ENCODE measurements around the gene AGPAT4. TPM values are rescaled to one million over a fixed set of nuclear protein-coding genes. Genes with fewer than 3 reads are reported as not detected.
A peak's percentile ranks its signal among the peaks of the same experiment; 100 is the strongest.

The AGPAT4 gene
- total RNA-seq, 1 experiment from 2014 or later: 5.7 TPM

- DNase-seq (ENCODE audit: low read depth): no peak
Observed at GRCh38 chr6:161284653-161285052, 10.8 kb upstream of the AGPAT4 start.

- DNase-seq (ENCODE audit: low read depth): no peak
Observed at GRCh38 chr6:161281092-161281491, 7.2 kb upstream of the AGPAT4 start.

GRCh38 chr6:161279677-161280415, 6.0 kb upstream of the AGPAT4 start:
- DNase-seq (ENCODE audit: low read depth): no peak

- no peak for DNase-seq (ENCODE audit: low read depth)
Observed at GRCh38 chr6:161276605-161277155, 2.8 kb upstream of the AGPAT4 start.

- no peak for DNase-seq (ENCODE audit: low read depth)
Observed at GRCh38 chr6:161274898-161275297, 1.0 kb upstream of the AGPAT4 start.

GRCh38 chr6:161274488-161274858, 612 bp upstream of the AGPAT4 start:
- DNase-seq (ENCODE audit: low read depth): no peak

GRCh38 chr6:161273274-161273751, 548 bp downstream of the AGPAT4 start:
- DNase-seq (ENCODE audit: low read depth): peak; percentile 24

GRCh38 chr6:161272635-161273273, 1.1 kb downstream of the AGPAT4 start:
- DNase-seq (ENCODE audit: low read depth): peak; percentile 22

GRCh38 chr6:161271343-161272030, 2.4 kb downstream of the AGPAT4 start:
- DNase-seq (ENCODE audit: low read depth): no peak

- DNase-seq (ENCODE audit: low read depth): no peak
Observed at GRCh38 chr6:161270116-161270515, 3.7 kb downstream of the AGPAT4 start.

GRCh38 chr6:161269310-161269709, 4.6 kb downstream of the AGPAT4 start:
- no peak for DNase-seq (ENCODE audit: low read depth)

GRCh38 chr6:161268531-161269210, 5.2 kb downstream of the AGPAT4 start:
- DNase-seq (ENCODE audit: low read depth): no peak

- no peak for DNase-seq (ENCODE audit: low read depth)
Observed at GRCh38 chr6:161266513-161267230, 7.2 kb downstream of the AGPAT4 start.

GRCh38 chr6:161265975-161266374, 7.9 kb downstream of the AGPAT4 start:
- no peak for DNase-seq (ENCODE audit: low read depth)

GRCh38 chr6:161265554-161265953, 8.3 kb downstream of the AGPAT4 start:
- DNase-seq (ENCODE audit: low read depth): no peak

GRCh38 chr6:161264181-161264580, 9.7 kb downstream of the AGPAT4 start:
- DNase-seq (ENCODE audit: low read depth): no peak

GRCh38 chr6:161261816-161262215, 12.0 kb downstream of the AGPAT4 start:
- no peak for DNase-seq (ENCODE audit: low read depth)

GRCh38 chr6:161261325-161261724, 12.5 kb downstream of the AGPAT4 start:
- DNase-seq (ENCODE audit: low read depth): no peak

- no peak for DNase-seq (ENCODE audit: low read depth)
Observed at GRCh38 chr6:161259302-161259701, 14.6 kb downstream of the AGPAT4 start.

- peak; percentile 61 for DNase-seq (ENCODE audit: low read depth)
Observed at GRCh38 chr6:161257793-161258457, 15.9 kb downstream of the AGPAT4 start.
